K562 (cell line): Measurements from ENCODE around the gene NRM. TPM values are rescaled to one million over a fixed set of nuclear protein-coding genes. Genes with fewer than 3 reads are reported as not detected.

Source experiments
- ATAC-seq: fragments of 200-7000 bp; cut with Tn5 transposase; 3 replicates; pipeline ENCODE4 v1.9.1; 2020; ENCODE audit warnings: moderate library complexity
- BruUV-seq: library from RNA; stranded (reverse); fragments of 400-500 nt; replicated peaks from 2 replicates; lab custom pipeline; 2021; lab: Mats Ljungman, UMichigan
- CTCF ChIA-PET: fragments of 300-600 bp; formaldehyde crosslinking; extraction: SDS; loops from one replicate; lab custom pipeline; 2021; ENCODE audit warnings: low intra/inter-chr PET ratio; lab: Yijun Ruan, JAX
- POLR2A ChIA-PET: fragments of 300-600, 350-650 bp; sonication (Branson Sonifier 250); formaldehyde crosslinking; extraction: SDS; loops from one replicate; lab custom pipeline; 2021; ENCODE audit warnings: antibody characterized with exemption, inconsistent platforms; lab: Yijun Ruan, JAX
- DNase-seq, 4 experiments: peaks; one replicate each; pipeline versions ENCODE4 v3.0.0 to v3.0.0-alpha.2; 2011 to 2018; ENCODE audit warnings: low spot score in 3 of 4, mixed read lengths in 3 of 4; ENCODE audit errors: extremely low read depth in 1 of 4
- FAIRE-seq: peaks from 2 replicates; lab custom pipeline; 2011; peaks lifted over from hg19 to GRCh38; lab: Jason Lieb, UNC
- H2AFZ ChIP-seq: 2 replicates; pipeline ENCODE4 v1.6.0; 2011; ENCODE audit warnings: low read depth, low read length, control low read depth, inconsistent platforms
- H3K27ac ChIP-seq: fragments of 200-600 bp; 3 replicates; pipeline ENCODE4 v1.8.0; 2011; ENCODE audit warnings: low read depth, mild to moderate bottlenecking, control low read depth, inconsistent platforms, low read length, moderate library complexity, mixed read lengths; ENCODE audit errors: extremely low read depth
- H3K27me3 ChIP-seq, 2 experiments: fragments of 300-600 bp in 1 of 2; 2 replicates in 1 of 2; 3 replicates in 1 of 2; pipeline versions ENCODE4 v1.6.0 to v1.8.0; 2011; ENCODE audit warnings: inconsistent platforms in 2 of 2, low read length in 2 of 2, mild to moderate bottlenecking in 1 of 2, mixed read lengths in 1 of 2, moderate library complexity in 1 of 2; ENCODE audit not compliant: control insufficient read depth in 2 of 2, insufficient read depth in 2 of 2
- H3K36me3 ChIP-seq: fragments of 300-600 bp; 3 replicates; pipeline ENCODE4 v1.8.0; 2011; ENCODE audit warnings: mild to moderate bottlenecking, low read length, inconsistent platforms; ENCODE audit not compliant: control insufficient read depth, insufficient read depth
- H3K4me1 ChIP-seq, 2 experiments: fragments of 200-600 bp in 1 of 2; replicated peaks in 1 of 2; 2 replicates in 1 of 2; 3 replicates in 1 of 2; pipeline versions ENCODE4 v1.5.1 to v1.8.0; 2011; ENCODE audit warnings: inconsistent platforms in 2 of 2, low read length in 2 of 2, mild to moderate bottlenecking in 1 of 2, mixed read lengths in 1 of 2, moderate library complexity in 1 of 2; ENCODE audit not compliant: control insufficient read depth in 2 of 2, insufficient read depth in 2 of 2
- H3K4me2 ChIP-seq: 2 replicates; pipeline ENCODE4 v1.6.1; 2011; ENCODE audit warnings: low read length, control low read depth, inconsistent platforms, mixed read lengths; ENCODE audit not compliant: insufficient read depth
- H3K4me3 ChIP-seq: fragments of 200-600 bp; sonication (generic), shearing (Covaris generic); 2 replicates; pipeline ENCODE4 v1.5.1; 2016; ENCODE audit warnings: control low read depth, inconsistent platforms
- H3K79me2 ChIP-seq: fragments of 200-600 bp; 3 replicates; pipeline ENCODE4 v1.8.0; 2011; ENCODE audit warnings: low read length, inconsistent platforms; ENCODE audit not compliant: control insufficient read depth, insufficient read depth
- H3K9ac ChIP-seq, 2 experiments: 2 replicates each; pipeline versions ENCODE4 v1.6.0 to v1.6.1; 2011; ENCODE audit warnings: low read depth in 2 of 2, low read length in 2 of 2, control low read depth in 1 of 2, inconsistent platforms in 1 of 2, mild to moderate bottlenecking in 1 of 2, mixed read lengths in 1 of 2; ENCODE audit not compliant: insufficient read depth in 1 of 2
- H3K9me1 ChIP-seq: one replicate; pipeline ENCODE4 v1.6.0; 2011; ENCODE audit warnings: inconsistent platforms, mild to moderate bottlenecking, low read length, moderate library complexity; ENCODE audit not compliant: control insufficient read depth, insufficient read depth
- H3K9me3 ChIP-seq: replicated peaks from 2 replicates; pipeline ENCODE4 v1.5.1; 2011; ENCODE audit warnings: low read depth, low read length, inconsistent platforms; ENCODE audit not compliant: control insufficient read depth, insufficient read depth
- H4K20me1 ChIP-seq: replicated peaks from 2 replicates; pipeline ENCODE4 v1.6.1; 2011; ENCODE audit warnings: low read length, inconsistent platforms, mixed read lengths; ENCODE audit not compliant: control insufficient read depth, insufficient read depth
- ARNT ChIP-seq, 2 experiments: fragments of 450-650 bp; IDR thresholded peaks; 2 replicates each; pipeline ENCODE4 v1.6.1; 2016; ENCODE audit warnings: mild to moderate bottlenecking in 1 of 2
- ATF1 ChIP-seq, 2 experiments: fragments of 450-650 bp in 1 of 2; IDR thresholded peaks; 2 replicates each; pipeline ENCODE4 v1.6.1; 2016; ENCODE audit warnings: missing compliant biosample characterization in 1 of 2, missing genetic modification characterization in 1 of 2
- COPS2 ChIP-seq: fragments of 450-650 bp; conservative IDR thresholded peaks from 2 replicates; pipeline ENCODE4 v1.6.1; 2016; ENCODE audit warnings: mild to moderate bottlenecking, moderate library complexity
- HDAC6 ChIP-seq: IDR thresholded peaks from 2 replicates; pipeline ENCODE4 v1.6.1; 2012; ENCODE audit warnings: low read depth, mild to moderate bottlenecking, control low read depth, inconsistent platforms, low read length, moderate library complexity
- HINFP ChIP-seq: fragments of 450-650 bp; conservative IDR thresholded peaks from 2 replicates; pipeline ENCODE4 v1.6.1; 2016; ENCODE audit warnings: missing genetic modification characterization, low read depth, mild to moderate bottlenecking, control low read depth, missing compliant biosample characterization
- HLTF ChIP-seq: fragments of 450-650 bp; IDR thresholded peaks from 2 replicates; pipeline ENCODE4 v1.6.1; 2016
- KDM2B ChIP-seq: fragments of 250-450 bp; sonication (Bioruptor Pico); IDR thresholded peaks from 2 replicates; pipeline ENCODE4 v1.8.0; 2021; ENCODE audit warnings: mild to moderate bottlenecking, moderate library complexity
- KLF10 ChIP-seq: fragments of 250-450 bp; sonication (Bioruptor Pico); IDR thresholded peaks from 2 replicates; pipeline ENCODE4 v1.6.1; 2021; ENCODE audit warnings: matching md5 sums
- PBX2 ChIP-seq, 2 experiments: IDR thresholded peaks in 1 of 2; conservative IDR thresholded peaks in 1 of 2; 2 replicates each; pipeline ENCODE4 v1.6.1; 2016; ENCODE audit warnings: low read depth in 2 of 2, mild to moderate bottlenecking in 1 of 2, missing compliant biosample characterization in 1 of 2, missing genetic modification characterization in 1 of 2, moderate library complexity in 1 of 2
- SMAD1 ChIP-seq: fragments of 150-350 bp; IDR thresholded peaks from 2 replicates; pipeline ENCODE4 v1.6.1; 2014; ENCODE audit warnings: low read length, low read depth; ENCODE audit not compliant: partially characterized antibody
- SNRNP70 ChIP-seq: fragments of 200-400 bp; formaldehyde crosslinking; optimal IDR thresholded peaks from 2 replicates; pipeline ENCODE3; 2017; ENCODE audit warnings: low read depth, low read length
- TAF1 ChIP-seq: IDR thresholded peaks from 2 replicates; pipeline ENCODE4 v1.6.1; 2011; ENCODE audit warnings: mild to moderate bottlenecking, low read length, moderate library complexity; ENCODE audit not compliant: insufficient read depth, control insufficient read depth, severe bottlenecking; ENCODE audit errors: extremely low read depth
- THAP7 ChIP-seq: fragments of 250-450 bp; sonication (Bioruptor Pico); IDR thresholded peaks from 2 replicates; pipeline ENCODE4 v1.5.0; 2021
- ZBTB7A ChIP-seq: IDR thresholded peaks from 2 replicates; pipeline ENCODE4 v1.6.1; 2011; ENCODE audit warnings: low read depth, mild to moderate bottlenecking, low read length, moderate library complexity, borderline replicate concordance; ENCODE audit not compliant: control insufficient read depth
- ZNF239 ChIP-seq: fragments of 250-450 bp; sonication (Bioruptor Pico); IDR thresholded peaks from 2 replicates; pipeline ENCODE4 v1.4.0; 2020; ENCODE audit warnings: mild to moderate bottlenecking
- ZNF431 ChIP-seq: sonication (generic); formaldehyde crosslinking; IDR thresholded peaks from 2 replicates; pipeline ENCODE4 v1.8.0; 2022; ENCODE audit warnings: mild to moderate bottlenecking, missing genetic modification reagents
- WGBS: fragments of 100-300 bp; shearing (Covaris generic); methylation state at CpG from one replicate; pipeline ENCODE4 v1.1.6; 2016; ENCODE audit warnings: low coverage, mixed read lengths; ENCODE audit not compliant: insufficient coverage; ENCODE audit errors: missing lambda C conversion rate; 5-methylcytosine and 5-hydroxymethylcytosine counted together
- in situ Hi-C: fragments of 300-500 bp; cut with MboI; formaldehyde crosslinking; loops from 4 replicates; pipeline ENCODE4 v1.15.0; 2018; ENCODE audit warnings: inconsistent platforms, mixed read lengths
- intact Hi-C: fragments of 100-400 bp; cut with micrococcal nuclease; formaldehyde crosslinking; loops from 2 replicates; pipeline ENCODE4 v1.14.2; 2022
- polyA plus RNA-seq, 8 experiments: library from polyadenylated mRNA; depleted of rRNA in 4 of 8; stranded (reverse) in 5 of 8; unstranded in 3 of 8; fragments of >200 nt; fragmentation: Nextera tagmentation in 2 of 8; fragmentation: Illumina TruSeq in 1 of 8; extraction: Ambion mirVana in 2 of 8; extraction: Trizol in 1 of 8; gene quantifications; 2 replicates each; pipeline versions ENCODE4 v1.2.1 to v1.2.3, GENCODE V29; 2011 to 2014; ENCODE audit warnings: inconsistent platforms in 1 of 8, missing spikeins in 1 of 8
- total RNA-seq, 7 experiments: library from RNA; depleted of rRNA in 6 of 7; stranded (reverse); fragments of >200 nt in 6 of 7; fragmentation: Illumina TruSeq in 2 of 7; extraction: Trizol in 2 of 7; gene quantifications; 2 replicates each; pipeline versions ENCODE4 v1.2.1 to v1.2.3, GENCODE V29; 2011 to 2021; ENCODE audit warnings: low replicate concordance in 1 of 7

The NRM gene
- total and polyA plus RNA-seq, 9 of the 15 experiments (the other 6 are each of a cell fraction or from before 2014, with no cell fraction given): 9.7 to 58.2 (median 18.1) TPM

GRCh38 chr6:30725713-30726505, 35.1 kb upstream of the NRM start:
- Histone ChIP-seq H2AFZ (no peak overlapping the region), H3K4me1 (peaks cover 14 to 22% of the 10 kb centered on the region in 2 experiments; a peak in 4 of 5 replicates), H3K36me3 (peaks cover 82% of the 10 kb centered on the region), H3K9ac (no peak overlapping the region), H4K20me1 (peaks cover 48% of the 10 kb centered on the region), H3K79me2 (peaks cover 51% of the 10 kb centered on the region), H3K27me3 (no peaks in the 10 kb centered on the region), H3K4me3 (no peak overlapping the region), H3K9me1 (peaks cover 4% of the 10 kb centered on the region), H3K9me3 (no peaks in the 10 kb centered on the region), H3K4me2 (no peak overlapping the region), H3K27ac (no peak overlapping the region; the same call in 2 of the 3 replicates)
- CTCF ChIA-PET: interaction anchor here (1.4 kb wide), 1 partner anchor 47 kb away, joined by 6 read pairs; no protein-coding TSS in a partner anchor
- no TSS peak for BruUV-seq
- POLR2A ChIA-PET: interaction anchor here (0.6 to 6.1 kb wide), 13 partner anchors 6 to 362 kb away, joined by 3 to 50 read pairs (median 5); partner anchors contain the start of genes FLOT1, IER3, MDC1 and TUBB
- DNase-seq: peak in 2 of 4 experiments; percentile 37 to 61
- intact Hi-C loops: no loop called here
- in situ Hi-C loops: loop anchor here (10.0 kb wide), 1 partner anchor 51 kb away; the partner anchor contains the start of gene DHX16
- peak; percentile 18 for ATAC-seq
- WGBS: 62% methylated on average over 3 of the region's 3 CpGs
- peak; percentile 72 for FAIRE-seq
- peak; percentile 20 for TF ChIP-seq TAF1
- no peak for TF ChIP-seq HLTF
- no peak for TF ChIP-seq ZBTB7A
- no peak for TF ChIP-seq HINFP
- TF ChIP-seq ATF1 (CRISPR knock-in tag; IDR thresholded peaks at IDR 0.05): no peak
- no peak for TF ChIP-seq ATF1 (tag; IDR thresholded peaks at IDR 0.05)
- peak; percentile 78; the same call in 1 of the 2 replicates for TF ChIP-seq THAP7
- no peak for TF ChIP-seq ZNF239 (CRISPR knock-in tag)
- TF ChIP-seq KDM2B: no peak
- TF ChIP-seq ARNT (IDR thresholded peaks at IDR 0.05): peak in 1 of 2 experiments; percentile 30; a peak in 1 of 4 replicates
- TF ChIP-seq KLF10 (CRISPR knock-in tag): peak; percentile 73; the same call in 1 of the 2 replicates
- TF ChIP-seq ZNF431 (CRISPR knock-in tag): no peak
- TF ChIP-seq SMAD1: peak; percentile 7
- TF ChIP-seq COPS2: no peak
- TF ChIP-seq SNRNP70: no peak
- TF ChIP-seq HDAC6: 0 out of 2 replicates have a peak, but pooled peaks have one; percentile 17
- no peak for TF ChIP-seq PBX2 (CRISPR knock-in tag; IDR thresholded peaks at IDR 0.05; ENCODE audit: low read depth)
- TF ChIP-seq PBX2 (tag; conservative IDR thresholded peaks at IDR 0.05; ENCODE audit: low read depth): no peak
